Nephron (organoid): Measurements from ENCODE around the gene OBSCN.
A peak's percentile ranks its signal among the peaks of the same experiment; 100 is the strongest.
"Not testable (repeated sequence)": the region's sequence is repeated elsewhere in the genome, so short reads cannot be mapped to it uniquely, and the experiment has no call there.

Experiments used
- H3K27ac Mint-ChIP-seq, 3 experiments: 2 replicates each; pipeline ENCODE4 v1.8.0; 2020; ENCODE audit warnings: mixed read lengths in 3 of 3, mild to moderate bottlenecking in 2 of 3, moderate library complexity in 1 of 3
- H3K27me3 Mint-ChIP-seq: 2 replicates; pipeline ENCODE4 v1.8.0; 2021; ENCODE audit warnings: low read depth, mild to moderate bottlenecking, moderate library complexity, mixed read lengths
- H3K36me3 Mint-ChIP-seq: 2 replicates; pipeline ENCODE4 v1.8.0; 2020; ENCODE audit warnings: low read depth, mixed read lengths
- H3K4me1 Mint-ChIP-seq: 2 replicates; pipeline ENCODE4 v1.8.0; 2020; ENCODE audit warnings: mixed read lengths
- H3K4me3 Mint-ChIP-seq, 3 experiments: 2 replicates each; pipeline ENCODE4 v1.8.0; 2020; ENCODE audit warnings: mild to moderate bottlenecking in 3 of 3, mixed read lengths in 3 of 3, moderate library complexity in 2 of 3
- H3K9me3 Mint-ChIP-seq: 2 replicates; pipeline ENCODE4 v1.8.0; 2020; ENCODE audit warnings: mixed read lengths
- TF ChIP-seq, protein P1 (sequence below), 3 experiments: fragments of 200-600 bp; sonication (generic); IDR thresholded peaks; one replicate each; pipeline ENCODE4 v1.5.0; 2021; ENCODE audit warnings: antibody characterized with exemption in 3 of 3; ENCODE audit not compliant: unreplicated experiment in 3 of 3

OBSCN gene

DNA sequence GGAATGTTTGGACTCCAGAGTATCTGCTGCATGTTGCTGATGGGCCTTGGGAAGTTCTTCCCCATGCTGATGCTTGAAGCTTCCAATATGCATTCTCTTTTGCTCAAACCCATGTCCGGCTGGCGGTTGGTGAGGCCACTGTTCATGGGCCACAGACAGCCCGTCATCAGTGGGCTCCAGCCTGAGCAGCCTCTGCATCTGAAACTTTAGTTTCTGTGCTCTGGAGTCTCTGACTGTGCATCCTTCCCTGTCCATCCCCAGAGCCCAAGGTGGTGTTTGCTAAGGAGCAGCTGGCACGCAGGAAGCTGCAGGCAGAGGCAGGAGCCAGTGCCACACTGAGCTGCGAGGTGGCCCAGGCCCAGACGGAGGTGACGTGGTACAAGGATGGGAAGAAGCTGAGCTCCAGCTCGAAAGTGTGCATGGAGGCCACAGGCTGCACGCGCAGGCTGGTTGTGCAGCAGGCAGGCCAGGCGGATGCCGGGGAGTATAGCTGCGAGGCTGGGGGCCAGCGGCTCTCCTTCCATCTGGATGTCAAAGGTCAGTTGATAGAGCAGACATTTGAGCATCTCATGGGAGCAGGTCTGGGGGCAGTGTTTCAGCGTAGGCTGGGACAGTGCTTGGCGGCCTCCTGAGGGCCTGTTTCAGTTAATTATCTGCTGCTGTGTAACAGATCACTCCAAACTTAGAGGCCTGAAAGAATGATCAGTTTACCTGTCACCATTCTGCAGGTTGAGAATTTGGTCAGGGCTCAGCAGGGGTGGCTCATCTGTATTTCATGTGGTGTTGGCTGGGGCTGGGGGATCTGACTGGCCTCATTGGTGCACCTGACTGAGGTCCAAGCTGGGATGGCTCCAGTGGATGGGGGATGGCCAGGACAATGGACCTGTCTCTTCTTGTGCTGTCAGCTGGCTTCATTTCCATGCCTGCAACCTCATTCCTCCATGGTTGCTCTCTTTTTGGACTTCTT lies 16.6 kb downstream of the OBSCN start:
- Mint-ChIP-seq H3K36me3 (peaks cover 84% of the 10 kb centered on the region), H3K9me3 (peaks cover 2% of the 10 kb centered on the region), H3K27me3 (no peaks in the 10 kb centered on the region), H3K27ac (no peak overlapping the region), H3K4me1 (no peaks in the 10 kb centered on the region), H3K4me3 (no peak overlapping the region)
- TF ChIP-seq, protein P1, sequence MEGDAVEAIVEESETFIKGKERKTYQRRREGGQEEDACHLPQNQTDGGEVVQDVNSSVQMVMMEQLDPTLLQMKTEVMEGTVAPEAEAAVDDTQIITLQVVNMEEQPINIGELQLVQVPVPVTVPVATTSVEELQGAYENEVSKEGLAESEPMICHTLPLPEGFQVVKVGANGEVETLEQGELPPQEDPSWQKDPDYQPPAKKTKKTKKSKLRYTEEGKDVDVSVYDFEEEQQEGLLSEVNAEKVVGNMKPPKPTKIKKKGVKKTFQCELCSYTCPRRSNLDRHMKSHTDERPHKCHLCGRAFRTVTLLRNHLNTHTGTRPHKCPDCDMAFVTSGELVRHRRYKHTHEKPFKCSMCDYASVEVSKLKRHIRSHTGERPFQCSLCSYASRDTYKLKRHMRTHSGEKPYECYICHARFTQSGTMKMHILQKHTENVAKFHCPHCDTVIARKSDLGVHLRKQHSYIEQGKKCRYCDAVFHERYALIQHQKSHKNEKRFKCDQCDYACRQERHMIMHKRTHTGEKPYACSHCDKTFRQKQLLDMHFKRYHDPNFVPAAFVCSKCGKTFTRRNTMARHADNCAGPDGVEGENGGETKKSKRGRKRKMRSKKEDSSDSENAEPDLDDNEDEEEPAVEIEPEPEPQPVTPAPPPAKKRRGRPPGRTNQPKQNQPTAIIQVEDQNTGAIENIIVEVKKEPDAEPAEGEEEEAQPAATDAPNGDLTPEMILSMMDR (IDR thresholded peaks at IDR 0.05; ENCODE audit: unreplicated experiment in 3 of 3), result no peak

DNA sequence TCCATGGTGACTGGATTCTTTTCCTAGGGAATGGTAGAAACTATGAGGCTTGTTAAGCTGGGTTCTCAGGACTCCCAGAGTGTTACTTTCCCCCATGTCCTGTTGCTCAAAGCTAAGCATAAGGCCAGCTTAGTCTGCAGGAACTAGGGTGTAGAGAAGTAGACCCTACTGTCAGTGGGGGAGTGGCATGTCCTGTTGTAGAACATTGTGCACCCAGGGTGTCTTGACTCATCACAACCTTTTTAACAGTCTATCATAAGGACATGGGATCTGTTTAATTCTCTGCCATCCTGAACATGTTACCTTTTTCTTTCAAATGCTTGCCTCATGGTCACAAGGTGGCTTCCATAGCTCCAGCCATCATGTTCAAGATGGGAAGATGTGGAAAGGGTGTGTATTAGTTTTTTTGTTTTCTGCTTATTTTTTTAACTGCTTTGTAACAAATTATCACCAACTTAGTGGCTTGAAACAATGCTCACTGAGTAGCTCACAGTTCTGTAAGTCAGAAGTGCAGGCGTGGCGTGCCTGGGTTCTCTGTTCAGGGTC lies 17.4 kb downstream of the OBSCN start:
- H3K27me3 Mint-ChIP-seq, result no peaks in the 10 kb centered on the region
- TF ChIP-seq, protein P1 (IDR thresholded peaks at IDR 0.05; ENCODE audit: unreplicated experiment in 3 of 3), result no peak
- H3K9me3 Mint-ChIP-seq, result peaks cover 2% of the 10 kb centered on the region
- H3K4me1 Mint-ChIP-seq, result no peaks in the 10 kb centered on the region
- no peak overlapping the region for H3K4me3 Mint-ChIP-seq
- peaks cover 87% of the 10 kb centered on the region for H3K36me3 Mint-ChIP-seq
- no peak overlapping the region for H3K27ac Mint-ChIP-seq

DNA sequence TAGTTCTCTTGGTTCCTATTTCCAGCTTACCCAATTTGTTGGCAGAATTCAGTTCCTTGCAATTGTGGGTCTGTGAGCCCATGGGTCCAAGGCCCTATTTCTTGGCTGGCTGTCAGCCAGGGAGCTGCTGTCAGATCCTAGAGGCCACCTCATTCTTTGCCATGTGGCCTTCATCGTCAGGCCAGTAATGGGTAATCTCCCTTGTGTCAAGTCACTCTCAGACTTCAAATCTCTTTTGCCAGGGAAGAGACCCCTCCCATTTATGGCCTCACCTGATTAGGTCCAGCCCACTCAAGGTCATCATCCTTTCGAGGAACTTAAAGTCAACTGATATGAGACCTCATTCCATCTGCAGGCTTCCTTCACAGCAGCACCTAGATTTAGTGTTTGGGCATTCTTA lies 17.9 kb downstream of the OBSCN start:
- TF ChIP-seq, protein P1 (IDR thresholded peaks at IDR 0.05; ENCODE audit: unreplicated experiment in 3 of 3), result no peak
- H3K27ac Mint-ChIP-seq, result no peak overlapping the region
- H3K27me3 Mint-ChIP-seq, result no peaks in the 10 kb centered on the region
- no peak overlapping the region for H3K4me3 Mint-ChIP-seq
- peaks cover 2% of the 10 kb centered on the region for H3K9me3 Mint-ChIP-seq
- H3K36me3 Mint-ChIP-seq, result peaks cover 89% of the 10 kb centered on the region
- H3K4me1 Mint-ChIP-seq, result no peaks in the 10 kb centered on the region

DNA sequence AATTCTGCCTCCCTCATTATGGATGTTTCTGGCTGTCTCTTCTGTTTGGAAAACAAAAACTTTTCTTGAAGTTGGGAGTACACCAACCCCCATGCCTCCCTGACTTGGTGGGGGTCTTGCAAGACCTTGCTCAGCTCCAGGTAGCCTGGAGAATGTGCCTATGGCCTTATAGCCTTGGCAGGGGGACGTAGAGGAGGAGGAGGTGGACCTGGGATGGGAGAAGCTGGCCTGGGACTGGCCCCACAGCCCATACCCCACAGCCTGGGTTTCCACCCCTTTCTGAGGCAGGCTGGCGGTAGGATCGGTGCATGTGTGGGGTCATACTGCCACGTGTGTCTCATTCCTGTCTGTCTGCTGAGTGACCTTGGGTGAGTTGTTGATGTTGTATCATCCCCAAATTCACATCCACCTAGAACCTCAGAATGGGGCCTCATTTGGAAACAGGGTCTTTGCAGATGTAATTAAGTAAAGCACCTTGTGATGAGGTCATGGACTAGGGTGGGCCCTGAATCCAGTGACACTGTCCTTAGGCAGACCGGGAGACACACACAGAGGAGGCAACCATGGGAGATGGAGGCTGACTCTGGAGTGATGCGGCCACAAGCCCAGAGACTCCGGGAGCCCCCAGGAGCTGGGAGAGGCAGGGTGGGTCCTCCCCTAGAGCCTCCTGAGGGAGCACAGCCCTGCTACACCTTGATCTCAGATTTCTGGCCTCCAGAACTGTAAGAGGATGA lies 18.5 kb downstream of the OBSCN start:
- H3K27ac Mint-ChIP-seq, result no peak overlapping the region
- no peaks in the 10 kb centered on the region for H3K4me1 Mint-ChIP-seq
- TF ChIP-seq, protein P1 (IDR thresholded peaks at IDR 0.05; ENCODE audit: unreplicated experiment in 3 of 3), result no peak
- peaks cover 92% of the 10 kb centered on the region for H3K36me3 Mint-ChIP-seq
- peaks cover 2% of the 10 kb centered on the region for H3K9me3 Mint-ChIP-seq
- H3K27me3 Mint-ChIP-seq, result no peaks in the 10 kb centered on the region
- H3K4me3 Mint-ChIP-seq, result no peak overlapping the region

DNA sequence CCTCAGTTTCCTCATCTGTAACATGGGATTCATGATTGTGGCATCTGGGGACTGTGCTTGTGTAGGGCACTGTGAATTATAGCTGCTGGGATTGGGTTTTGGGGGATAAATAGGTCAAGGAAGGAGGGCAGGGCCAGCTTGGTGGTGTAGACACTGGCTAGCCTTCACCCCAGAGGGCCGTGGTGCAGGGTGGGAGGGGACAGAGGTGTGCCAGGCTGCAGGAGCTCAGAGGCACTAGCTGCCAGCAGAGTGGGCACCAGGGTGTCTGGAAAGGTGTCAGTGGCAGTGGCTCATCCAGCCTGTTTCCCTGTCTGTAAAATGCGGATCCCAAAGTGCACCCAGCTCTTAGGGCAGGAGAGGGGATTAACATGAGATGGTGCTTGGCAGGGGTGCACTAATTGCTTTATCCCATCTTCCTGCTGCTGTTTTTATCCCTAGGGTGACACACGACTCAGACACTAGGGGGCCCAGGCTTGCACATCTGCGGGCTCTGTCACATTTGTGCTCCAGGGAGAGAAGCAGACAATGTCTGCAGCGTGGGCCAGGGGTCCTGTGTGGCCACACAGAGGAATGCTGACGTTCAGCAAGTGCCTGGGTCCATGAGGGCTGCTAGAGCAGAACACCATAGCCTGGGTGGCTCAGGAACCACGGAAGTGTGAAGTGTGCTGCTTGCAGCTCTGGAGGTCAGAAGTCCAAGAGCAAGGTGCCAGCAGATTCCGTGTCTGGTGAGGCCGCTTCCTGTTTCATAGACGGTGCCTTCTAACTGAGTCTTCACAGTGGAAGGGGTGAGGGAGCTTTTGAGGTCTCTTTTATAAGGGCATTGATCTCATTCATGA lies 19.3 kb downstream of the OBSCN start:
- H3K27me3 Mint-ChIP-seq, result no peaks in the 10 kb centered on the region
- peak overlapping the region in 2 of 3 experiments; percentile 28 to 51 for H3K27ac Mint-ChIP-seq
- H3K4me1 Mint-ChIP-seq, result no peaks in the 10 kb centered on the region
- H3K4me3 Mint-ChIP-seq, result no peak overlapping the region
- H3K9me3 Mint-ChIP-seq, result peaks cover 2% of the 10 kb centered on the region
- TF ChIP-seq, protein P1 (IDR thresholded peaks at IDR 0.05; ENCODE audit: unreplicated experiment in 3 of 3), result no peak
- H3K36me3 Mint-ChIP-seq, result peaks cover 93% of the 10 kb centered on the region

DNA sequence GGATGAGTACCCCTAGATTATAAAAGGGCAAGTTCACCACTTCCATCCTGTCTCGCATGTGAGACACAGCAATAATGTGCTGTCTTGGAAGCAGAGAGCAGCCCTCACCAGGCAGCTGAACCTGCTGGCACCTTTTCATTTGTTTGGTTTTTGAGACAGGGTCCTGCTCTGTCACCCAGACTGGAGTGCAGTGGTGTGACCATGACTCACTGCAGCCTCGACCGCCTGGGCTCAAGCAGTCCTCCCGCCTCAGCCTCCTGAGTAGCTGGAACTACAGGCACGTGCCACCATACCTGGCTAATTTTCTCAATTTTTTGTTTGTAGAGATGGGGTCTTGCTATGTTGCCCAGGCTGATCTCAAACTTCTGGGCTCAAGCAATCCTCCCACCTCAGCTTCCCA lies 20.3 kb downstream of the OBSCN start:
- H3K36me3 Mint-ChIP-seq, result peaks cover 93% of the 10 kb centered on the region
- not testable (repeated sequence) for H3K27ac Mint-ChIP-seq, H3K4me1 Mint-ChIP-seq

More for the DNA sequence above, 20.3 kb downstream of the OBSCN start:
- H3K9me3 Mint-ChIP-seq, H3K27me3 Mint-ChIP-seq, H3K4me3 Mint-ChIP-seq: not testable (repeated sequence)
